T follicular helper cell (primary cell): ENCODE results near the gene ACACA.
"Not testable (repeated sequence)": the region's sequence is repeated elsewhere in the genome, so short reads cannot be mapped to it uniquely, and the experiment has no call there.

ENCODE experiments used
- DNase-seq: peaks from one replicate; pipeline ENCODE4 v3.0.0-alpha.2; 2020; ENCODE audit warnings: low read depth

ACACA gene

GRCh38 chr17:37176723-37177122, 229.9 kb downstream of the ACACA start:
- no peak for DNase-seq

GRCh38 chr17:37174205-37174604, 232.4 kb downstream of the ACACA start:
- DNase-seq = no peak

GRCh38 chr17:37170881-37171425, 235.7 kb downstream of the ACACA start:
- DNase-seq = no peak

GRCh38 chr17:37168731-37169353, 237.8 kb downstream of the ACACA start:
- DNase-seq = no peak

GRCh38 chr17:37167756-37168155, 238.9 kb downstream of the ACACA start:
- no peak for DNase-seq

GRCh38 chr17:37164057-37164456, 242.6 kb downstream of the ACACA start:
- no peak for DNase-seq

- DNase-seq = no peak
These were observed 243.8 kb downstream of the ACACA start for GRCh38 chr17:37162800-37163199.

- no peak for DNase-seq
These were observed 245.7 kb downstream of the ACACA start for GRCh38 chr17:37160944-37161343.

GRCh38 chr17:37158290-37158689, 248.3 kb downstream of the ACACA start:
- DNase-seq = no peak

GRCh38 chr17:37148156-37148555, 258.5 kb downstream of the ACACA start:
- no peak for DNase-seq

GRCh38 chr17:37147301-37147812, 259.3 kb downstream of the ACACA start:
- DNase-seq = no peak

GRCh38 chr17:37146086-37147064, 260.3 kb downstream of the ACACA start:
- DNase-seq = no peak

- DNase-seq = no peak
These were observed 262.4 kb downstream of the ACACA start for GRCh38 chr17:37144075-37144701.

- not testable (repeated sequence) for DNase-seq
These were observed 263.1 kb downstream of the ACACA start for GRCh38 chr17:37143558-37143957.

- DNase-seq = no peak
These were observed 264.2 kb downstream of the ACACA start for GRCh38 chr17:37142294-37142896.

- no peak for DNase-seq
These were observed 268.0 kb downstream of the ACACA start for GRCh38 chr17:37138571-37139120.

- DNase-seq = no peak
These were observed 268.6 kb downstream of the ACACA start for GRCh38 chr17:37137906-37138514.

GRCh38 chr17:37137070-37137610, 269.5 kb downstream of the ACACA start:
- DNase-seq = no peak

- no peak for DNase-seq
These were observed 271.1 kb downstream of the ACACA start for GRCh38 chr17:37135576-37135975.

- DNase-seq = no peak
These were observed 272.6 kb downstream of the ACACA start for GRCh38 chr17:37134050-37134449.

- DNase-seq = no peak
These were observed 273.5 kb downstream of the ACACA start for GRCh38 chr17:37133136-37133535.
